HS-5 (cell line): ENCODE data around the gene KCTD11.
A peak's percentile ranks its signal among the peaks of the same experiment; 100 is the strongest.

Experiments
- DNase-seq: peaks from one replicate; pipeline ENCODE4 v3.0.0-alpha.2; 2012; ENCODE audit warnings: low read depth

KCTD11 gene

DNA sequence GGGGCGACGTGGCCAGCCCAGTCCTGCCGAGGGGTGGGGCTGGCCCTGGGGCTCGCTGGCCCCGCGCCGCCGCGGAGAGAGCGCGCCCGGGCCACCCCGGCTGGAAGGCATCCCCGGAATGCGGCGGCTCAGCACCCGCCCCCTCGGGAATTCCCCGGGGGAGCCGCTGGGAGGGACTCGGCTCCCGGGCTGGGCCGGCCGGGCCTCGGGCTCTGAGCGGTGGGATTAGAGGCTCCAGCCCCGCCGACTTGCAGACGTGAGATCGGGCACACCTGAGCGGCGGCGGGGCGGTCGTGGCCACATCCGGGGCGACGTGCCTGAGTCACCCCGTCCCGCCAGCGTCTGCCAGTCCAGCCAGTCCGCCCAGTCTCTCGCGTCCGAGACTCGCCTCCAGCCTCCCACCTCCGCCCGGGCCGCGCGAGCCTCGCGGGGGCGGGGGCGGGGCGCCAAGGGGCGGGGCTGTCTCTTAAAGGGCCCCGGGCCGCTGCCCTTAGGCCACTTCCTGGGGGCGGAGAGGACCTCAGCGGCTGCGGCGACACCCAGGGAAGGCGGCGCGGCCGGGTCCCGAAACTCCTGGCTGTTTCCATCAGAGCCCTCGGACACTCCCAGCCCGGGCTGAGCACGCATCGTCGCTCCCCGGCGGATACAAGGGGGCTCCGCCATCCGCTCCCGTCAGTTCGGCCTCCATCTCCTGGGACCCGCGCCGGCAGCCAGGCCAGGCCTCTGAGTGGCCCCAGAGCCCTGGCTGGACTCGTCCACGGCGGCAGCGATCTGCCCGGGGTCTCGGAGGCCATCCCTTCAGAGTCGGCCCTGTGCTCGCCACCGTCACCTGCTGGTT lies at the start of gene KCTD11:
KCTD11 (plus strand) TSS at position 498 of the 838 bp plus-strand sequence.
- DNase-seq, result peak; percentile 68

- no peak for DNase-seq
Measured at GRCh38 chr17:7304179-7304578, 47.8 kb upstream of the KCTD11 start.

DNA sequence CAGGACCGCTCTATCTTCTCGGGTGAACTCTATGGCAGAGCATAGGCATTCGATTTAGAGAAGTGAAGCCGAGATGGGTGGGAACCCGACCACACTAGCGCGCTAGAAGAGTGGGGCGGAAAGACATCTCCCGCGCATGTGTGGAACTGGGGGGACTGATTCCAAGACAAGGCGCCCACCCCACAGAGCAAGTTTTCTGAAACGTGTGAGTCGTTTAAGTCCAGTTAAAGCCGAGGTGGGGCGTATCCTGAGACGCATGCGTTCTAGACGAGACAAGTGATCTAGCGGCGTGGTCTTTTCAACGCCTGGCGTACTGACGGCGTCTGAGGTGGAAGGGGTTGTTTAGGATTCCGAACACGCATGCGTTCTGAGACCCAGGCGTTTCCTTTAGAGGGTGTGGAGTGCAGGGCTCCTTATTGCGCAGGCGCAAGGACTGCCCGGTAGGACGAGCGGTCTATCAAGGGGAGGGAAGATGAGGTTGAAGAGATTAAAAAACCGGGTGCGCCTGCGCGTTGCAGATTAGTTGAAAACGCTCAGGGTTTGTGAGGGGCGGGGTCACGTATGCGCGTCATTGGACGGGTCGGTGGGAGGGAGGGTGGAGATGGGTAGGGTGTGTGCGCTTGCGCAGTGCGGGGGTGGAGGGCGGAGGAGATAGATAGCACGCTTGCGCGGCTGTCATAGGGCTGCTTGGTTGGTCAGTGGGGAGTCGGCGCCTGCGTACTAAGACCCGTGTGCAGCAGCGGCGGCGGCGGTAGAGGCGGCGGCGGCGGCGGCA lies 44.9 kb upstream of the KCTD11 start, which contains the start of gene EIF5A:
EIF5A (plus strand) TSS at position 718 of the 775 bp plus-strand sequence. CDS start 2,008 bp downstream, outside the sequence.
- peak; percentile 100 for DNase-seq

DNA sequence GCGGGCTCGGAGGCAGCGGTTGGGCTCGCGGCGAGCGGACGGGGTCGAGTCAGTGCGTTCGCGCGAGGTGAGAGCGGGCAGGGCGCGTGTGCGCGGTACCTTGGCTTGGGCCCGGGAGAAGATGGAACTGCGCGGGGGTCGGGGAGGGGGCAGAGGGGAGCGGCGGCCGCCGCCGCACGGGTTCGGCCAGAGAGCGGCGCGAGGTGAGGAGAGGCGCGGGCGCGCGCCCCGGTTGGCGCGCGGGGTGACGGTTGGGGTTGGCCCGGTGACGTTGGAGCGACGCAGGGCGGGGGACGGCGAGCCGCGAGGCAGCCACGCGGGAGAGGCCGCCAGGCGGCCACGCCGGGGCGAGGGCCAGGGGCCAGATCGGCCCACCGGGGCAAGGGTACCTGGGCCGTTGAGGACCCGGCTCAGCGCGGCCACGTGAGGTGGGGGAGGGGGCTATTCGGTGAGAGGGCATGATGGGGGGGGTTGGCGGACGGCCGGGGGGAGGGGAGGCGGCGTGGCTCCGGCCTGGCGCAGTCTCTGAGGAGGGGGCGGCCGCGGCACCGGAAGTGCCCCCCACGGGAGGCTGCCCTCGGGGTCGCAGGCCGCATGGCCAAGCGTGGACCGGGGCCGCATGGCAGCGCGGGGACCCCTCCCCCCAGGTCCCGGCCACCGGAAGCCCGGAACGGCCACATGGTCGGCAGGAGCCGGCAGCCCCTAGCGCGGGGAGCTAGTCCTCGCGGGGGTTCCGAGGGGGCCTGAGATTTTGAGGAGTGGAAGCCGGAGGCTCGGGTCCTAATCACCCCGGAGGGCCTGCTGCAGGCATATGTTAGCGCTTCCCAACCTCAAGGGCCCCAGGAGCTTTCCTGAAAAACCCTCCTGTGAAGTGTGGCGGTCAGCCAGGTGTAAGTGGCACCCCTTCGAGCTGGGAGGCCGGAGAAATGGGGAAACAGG lies 44.0 kb upstream of the KCTD11 start:
- no peak for DNase-seq

GRCh38 chr17:7308625-7309433 lies 43.1 kb upstream of the KCTD11 start:
- peak; percentile 76 for DNase-seq

GRCh38 chr17:7309628-7310027 lies 42.3 kb upstream of the KCTD11 start:
- DNase-seq, result no peak

DNA sequence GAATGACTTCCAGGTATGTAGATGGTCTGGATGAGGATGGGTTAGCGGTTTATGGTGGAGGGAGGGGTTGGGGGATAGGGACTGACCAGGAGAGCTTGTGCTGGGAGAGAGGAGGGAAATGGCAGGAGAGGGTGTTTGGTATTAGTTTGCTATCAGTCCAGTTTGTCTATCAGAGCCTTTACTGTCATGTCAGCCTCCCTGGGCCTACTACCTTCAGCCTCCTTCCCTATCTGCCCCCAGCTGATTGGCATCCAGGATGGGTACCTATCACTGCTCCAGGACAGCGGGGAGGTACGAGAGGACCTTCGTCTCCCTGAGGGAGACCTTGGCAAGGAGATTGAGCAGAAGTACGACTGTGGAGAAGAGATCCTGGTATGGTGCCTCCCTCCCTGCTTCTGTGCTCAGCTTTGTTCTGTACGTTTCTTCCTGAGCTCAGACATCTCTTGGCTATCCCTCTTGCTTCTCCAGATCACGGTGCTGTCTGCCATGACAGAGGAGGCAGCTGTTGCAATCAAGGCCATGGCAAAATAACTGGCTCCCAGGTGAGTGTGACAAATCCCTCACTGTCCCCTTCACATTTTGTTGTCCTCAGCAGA lies 40.8 kb upstream of the KCTD11 start:
- no peak for DNase-seq

DNA sequence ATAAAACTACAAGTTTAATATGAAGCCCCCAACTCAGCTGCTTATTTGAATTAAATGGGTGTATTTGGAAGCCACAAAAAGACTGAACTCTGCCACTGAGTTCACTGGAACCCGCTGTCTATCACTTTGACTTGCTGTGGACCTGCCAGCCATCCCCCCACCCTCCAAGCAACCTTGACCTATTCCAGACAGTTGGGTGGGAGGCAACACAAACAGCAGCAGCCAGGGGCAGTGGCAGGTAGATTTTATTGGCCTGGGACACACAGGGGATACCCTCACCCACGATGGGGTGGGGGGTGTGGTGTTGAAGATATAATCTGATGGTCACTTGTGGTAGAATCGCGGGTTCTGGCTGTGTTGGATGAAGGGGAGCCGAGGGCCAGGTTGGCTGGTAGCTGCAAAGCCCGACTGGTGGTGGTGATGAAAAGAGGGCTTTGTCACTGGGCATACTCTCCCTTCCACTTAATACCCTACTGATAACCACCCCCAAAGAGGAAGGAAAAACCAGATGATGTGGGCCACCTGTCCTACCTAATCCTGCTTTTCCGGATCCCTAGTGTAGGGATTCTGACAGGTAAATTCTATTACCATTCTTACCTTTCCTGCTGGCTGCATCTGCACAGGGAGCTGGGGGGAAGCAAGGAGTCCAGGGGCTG lies 39.4 kb upstream of the KCTD11 start:
- DNase-seq, result no peak

GRCh38 chr17:7313088-7313889 lies 38.7 kb upstream of the KCTD11 start:
- DNase-seq, result no peak

- DNase-seq, result no peak
Measured at GRCh38 chr17:7313890-7314718, 37.9 kb upstream of the KCTD11 start.

- no peak for DNase-seq
Measured at GRCh38 chr17:7314719-7315569, 37.0 kb upstream of the KCTD11 start, which contains the start of gene GPS2. GPS2 (minus strand) TSS chr17:7315360; CDS start chr17:7315052, 308 bp downstream.

GRCh38 chr17:7315570-7316235 lies 36.3 kb upstream of the KCTD11 start:
- no peak for DNase-seq

GRCh38 chr17:7317161-7317803 lies 34.7 kb upstream of the KCTD11 start:
- no peak for DNase-seq

DNA sequence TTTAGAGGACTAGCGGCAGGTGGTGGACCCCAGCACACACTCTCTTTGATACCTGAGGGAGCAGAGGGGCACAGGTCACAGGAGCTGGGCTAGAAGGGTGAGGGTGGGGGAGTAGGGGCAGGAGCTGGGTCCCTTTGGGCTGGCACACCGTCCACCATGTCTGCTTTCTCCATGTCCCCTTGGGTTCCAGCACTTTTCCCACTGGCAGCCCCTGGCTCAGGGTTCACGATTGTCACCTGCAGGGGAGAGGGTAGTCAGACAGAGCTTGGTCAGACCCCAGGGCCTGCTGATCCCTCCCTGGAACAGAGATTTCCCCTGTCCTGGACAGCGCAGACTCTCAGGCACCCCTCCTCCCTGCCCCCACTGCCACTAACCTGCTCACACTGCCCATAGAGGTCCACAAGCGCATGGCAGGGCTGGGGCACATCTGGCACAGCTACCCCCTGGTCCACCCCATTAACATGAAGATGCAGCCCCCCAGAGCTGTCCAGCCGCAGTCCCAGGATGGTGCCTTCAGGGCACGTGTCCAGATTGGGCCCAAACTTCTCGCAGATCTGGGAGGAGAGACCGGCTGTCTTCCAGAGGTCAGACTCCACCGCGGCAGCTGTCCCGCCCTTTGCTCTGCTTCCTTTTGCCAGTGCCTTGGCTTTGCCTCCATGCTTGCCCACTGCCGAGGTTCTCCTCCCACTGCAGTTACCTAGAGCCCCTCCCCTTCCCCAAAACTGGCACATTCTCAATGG lies 33.7 kb upstream of the KCTD11 start:
- DNase-seq, result no peak

DNA sequence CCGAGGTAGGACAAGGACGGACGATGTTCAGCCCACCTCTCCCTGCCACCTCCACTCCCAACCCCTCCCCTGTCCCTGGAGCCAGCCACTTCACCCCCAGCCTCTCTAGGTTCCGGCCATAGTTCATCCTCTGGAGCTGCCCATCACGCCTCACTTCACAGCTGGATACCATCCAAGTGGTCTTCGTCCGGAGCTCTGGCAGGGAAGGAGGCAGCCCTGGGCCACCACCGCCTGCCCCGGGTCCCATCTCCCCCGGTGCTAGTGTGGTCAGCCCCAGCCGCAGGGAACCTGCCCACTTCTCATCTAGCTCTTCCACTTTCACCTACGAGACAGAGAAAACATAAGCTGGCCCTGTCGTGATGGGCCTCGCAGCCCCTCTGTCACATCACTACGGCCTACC lies 30.5 kb upstream of the KCTD11 start:
- DNase-seq, result no peak
